Activated B cell treated with CpG ODN at 0.5 μM for 24 hours (primary cell): ENCODE results near the gene SARNP. TPM values are rescaled to one million over a fixed set of nuclear protein-coding genes. Genes with fewer than 3 reads are reported as not detected.

ENCODE experiments used
- ATAC-seq: fragments of 200-7000 bp; cut with Tn5 transposase; one replicate; pipeline ENCODE4 v1.10.0; 2021; ENCODE audit warnings: low read depth, mild to moderate bottlenecking, moderate library complexity
- CTCF ChIA-PET: fragments of 350-600 bp; sonication (Branson Sonifier 250); formaldehyde crosslinking; loops from one replicate; lab custom pipeline; 2021; ENCODE audit warnings: antibody characterized with exemption; lab: Charles Lee
- POLR2A ChIA-PET: fragments of 350-600 bp; sonication (Branson Sonifier 250); formaldehyde crosslinking; loops from one replicate; lab custom pipeline; 2021; ENCODE audit warnings: antibody characterized with exemption; lab: Charles Lee
- DNase-seq: peaks from one replicate; pipeline ENCODE4 v3.0.0; 2022
- H3K27ac Mint-ChIP-seq: one replicate; pipeline ENCODE4 v1.8.0; 2020; ENCODE audit warnings: mixed read lengths
- H3K27me3 Mint-ChIP-seq: one replicate; pipeline ENCODE4 v1.8.0; 2021; ENCODE audit warnings: mixed read lengths
- H3K36me3 Mint-ChIP-seq: one replicate; pipeline ENCODE4 v1.8.0; 2021; ENCODE audit warnings: low read depth, mixed read lengths
- H3K4me1 Mint-ChIP-seq: one replicate; pipeline ENCODE4 v1.8.0; 2021; ENCODE audit warnings: mixed read lengths
- H3K4me3 Mint-ChIP-seq: one replicate; pipeline ENCODE4 v1.8.0; 2020; ENCODE audit warnings: mild to moderate bottlenecking, mixed read lengths
- H3K9me3 Mint-ChIP-seq: one replicate; pipeline ENCODE4 v1.8.0; 2020; ENCODE audit warnings: mixed read lengths
- CTCF ChIP-seq: fragments of 200-600 bp; IDR thresholded peaks from one replicate; pipeline ENCODE4 v1.8.0; 2022; ENCODE audit warnings: antibody characterized with exemption, mild to moderate bottlenecking
- intact Hi-C: fragments of 100-400 bp; cut with micrococcal nuclease; formaldehyde crosslinking; loops from one replicate; pipeline ENCODE4 v1.15.1; 2024
- total RNA-seq: library from RNA; stranded (reverse); gene quantifications from 2 replicates; pipeline ENCODE4 v1.2.3, GENCODE V29; 2022

SARNP gene
- total RNA-seq, 1 donor from 2014 or later = 53.6 TPM

DNA sequence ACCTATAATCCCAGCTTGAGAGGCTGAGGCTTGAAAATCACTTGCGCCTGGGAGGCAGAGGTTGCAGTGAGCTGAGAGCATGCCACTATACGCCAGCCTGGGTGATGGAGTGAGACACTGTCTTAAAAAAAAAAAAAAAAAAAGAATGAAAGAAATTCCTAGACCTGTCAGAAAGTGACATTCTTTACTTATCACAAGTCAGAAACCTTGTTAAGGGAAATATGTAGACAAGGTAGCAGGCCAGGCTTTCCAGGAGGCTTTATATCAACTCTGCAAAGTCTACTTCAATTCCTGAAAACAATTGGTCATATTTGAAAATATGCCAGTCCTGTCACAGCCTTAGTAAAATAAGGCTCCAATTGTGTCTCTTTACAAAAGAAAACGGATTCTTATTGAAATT is 44.3 kb upstream of the SARNP start:
- no peak for TF ChIP-seq CTCF
- Mint-ChIP-seq H3K27ac (no peak overlapping the region), H3K27me3 (no peaks in the 10 kb centered on the region), H3K36me3 (no peaks in the 10 kb centered on the region), H3K9me3 (peaks cover 4% of the 10 kb centered on the region), H3K4me3 (no peak overlapping the region), H3K4me1 (no peaks in the 10 kb centered on the region)
- DNase-seq (no peak), ATAC-seq (no peak)
- intact Hi-C loops = no loop called here
- CTCF ChIA-PET = no interaction called here
- POLR2A ChIA-PET = no interaction called here

- no peak overlapping the region for H3K27ac Mint-ChIP-seq
- ATAC-seq (no peak), DNase-seq (no peak)
- H3K9me3 Mint-ChIP-seq = peaks cover 4% of the 10 kb centered on the region
- H3K27me3 Mint-ChIP-seq = no peaks in the 10 kb centered on the region
- CTCF ChIA-PET = no interaction called here
- POLR2A ChIA-PET = no interaction called here
- intact Hi-C loops = no loop called here
- no peaks in the 10 kb centered on the region for H3K4me1 Mint-ChIP-seq
- no peak overlapping the region for H3K4me3 Mint-ChIP-seq
- no peak for TF ChIP-seq CTCF
- H3K36me3 Mint-ChIP-seq = no peaks in the 10 kb centered on the region
These were observed 43.9 kb upstream of the SARNP start for GRCh38 chr12:55861396-55861795.

DNA sequence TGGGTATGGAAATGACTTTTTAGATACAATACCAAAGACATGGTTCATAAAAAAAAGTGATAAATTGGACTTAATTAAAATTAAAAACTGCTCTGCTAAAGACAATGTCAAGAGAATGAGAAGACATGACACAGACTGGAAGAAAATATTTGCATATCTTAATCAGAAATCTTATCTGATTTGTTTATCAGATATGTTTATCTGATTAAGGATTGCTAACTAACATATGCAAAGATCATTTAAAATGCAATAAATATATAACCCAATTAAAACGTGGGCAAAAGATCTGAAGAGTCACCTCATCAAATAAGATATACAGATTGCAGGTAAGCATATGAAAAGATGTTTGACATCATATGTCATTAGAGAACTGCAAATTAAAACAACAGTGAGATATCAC is 35.2 kb upstream of the SARNP start:
- ATAC-seq (no peak), DNase-seq (no peak)
- Mint-ChIP-seq H3K4me1 (no peaks in the 10 kb centered on the region), H3K36me3 (no peaks in the 10 kb centered on the region), H3K27me3 (peaks cover 21% of the 10 kb centered on the region), H3K27ac (no peak overlapping the region), H3K4me3 (no peak overlapping the region), H3K9me3 (no peaks in the 10 kb centered on the region)
- intact Hi-C loops = no loop called here
- CTCF ChIA-PET = no interaction called here
- POLR2A ChIA-PET = no interaction called here
- TF ChIP-seq CTCF = no peak

DNA sequence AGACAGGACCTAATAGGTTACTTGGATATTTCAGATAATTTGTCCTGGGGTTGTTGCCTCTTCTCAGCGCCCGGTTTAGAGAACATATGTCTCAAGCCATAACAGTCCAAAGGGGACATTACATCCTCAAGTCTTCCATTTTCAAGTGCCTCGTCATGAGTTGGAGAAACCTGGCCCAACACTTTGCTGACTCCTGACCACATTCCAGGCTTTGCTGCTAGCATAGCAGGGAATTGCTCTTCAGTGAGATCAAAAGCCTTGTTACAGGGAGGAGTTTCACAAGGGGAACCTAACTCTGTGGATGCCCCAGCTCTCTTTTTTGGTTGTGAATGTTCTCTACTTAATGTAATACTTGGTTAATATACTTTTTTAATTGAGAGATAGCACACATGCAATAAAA is 33.4 kb upstream of the SARNP start:
- ChIA-PET CTCF (no interaction called here), POLR2A (no interaction called here)
- no peak for TF ChIP-seq CTCF
- Mint-ChIP-seq H3K4me1 (no peaks in the 10 kb centered on the region), H3K27me3 (peaks cover 23% of the 10 kb centered on the region), H3K4me3 (no peak overlapping the region), H3K9me3 (no peaks in the 10 kb centered on the region), H3K27ac (no peak overlapping the region), H3K36me3 (no peaks in the 10 kb centered on the region)
- no peak for ATAC-seq
- DNase-seq = no peak
- intact Hi-C loops = no loop called here

DNA sequence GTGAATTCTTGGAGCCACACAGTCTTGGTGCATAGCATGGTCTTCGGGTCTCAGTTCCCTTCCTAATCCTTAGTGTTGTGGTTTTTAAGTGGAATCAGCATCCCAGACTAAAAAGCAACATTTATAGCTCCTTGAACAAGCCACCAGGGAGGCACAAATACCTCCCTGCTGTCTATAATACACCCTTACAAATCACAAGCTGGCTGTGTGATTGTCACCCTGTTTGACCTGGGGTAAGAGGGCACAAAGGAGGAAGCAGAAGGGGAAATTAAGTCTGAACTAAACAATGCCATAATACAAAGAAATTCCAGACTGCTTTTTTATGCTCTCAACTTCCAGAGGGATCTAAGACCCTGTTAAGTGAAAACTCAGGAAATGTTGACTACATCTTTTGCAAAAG is 32.9 kb upstream of the SARNP start:
- CTCF ChIA-PET = no interaction called here

More for the DNA sequence above, 32.9 kb upstream of the SARNP start:
- DNase-seq (no peak), ATAC-seq (no peak)
- H3K9me3 Mint-ChIP-seq = no peaks in the 10 kb centered on the region
- H3K4me1 Mint-ChIP-seq = no peaks in the 10 kb centered on the region
- no peak overlapping the region for H3K4me3 Mint-ChIP-seq
- intact Hi-C loops = no loop called here
- no peak overlapping the region for H3K27ac Mint-ChIP-seq
- H3K27me3 Mint-ChIP-seq = peaks cover 23% of the 10 kb centered on the region
- POLR2A ChIA-PET = no interaction called here
- no peaks in the 10 kb centered on the region for H3K36me3 Mint-ChIP-seq
- TF ChIP-seq CTCF = no peak
